Muscle layer of colon (tissue), 2 donors: ENCODE data around the gene ATG9A.
"Not testable (repeated sequence)": the region's sequence is repeated elsewhere in the genome, so short reads cannot be mapped to it uniquely, and the experiment has no call there.

Experiments
- H3K27ac ChIP-seq: one replicate; pipeline ENCODE4 v1.7.0; 2013; ENCODE audit warnings: low read depth, mild to moderate bottlenecking, low read length, moderate library complexity
- H3K27me3 ChIP-seq, 2 donors: one replicate each; pipeline ENCODE4 v1.7.0; 2013; ENCODE audit warnings: low read length in 2 of 2, mild to moderate bottlenecking in 2 of 2; ENCODE audit not compliant: insufficient read depth in 2 of 2, control insufficient read depth in 1 of 2
- H3K36me3 ChIP-seq: one replicate; pipeline ENCODE4 v1.7.0; 2013; ENCODE audit warnings: mild to moderate bottlenecking, low read length; ENCODE audit not compliant: insufficient read depth
- H3K4me1 ChIP-seq: one replicate; pipeline ENCODE4 v1.7.0; 2013; ENCODE audit warnings: mild to moderate bottlenecking, low read length; ENCODE audit not compliant: insufficient read depth
- H3K4me3 ChIP-seq, 2 donors: one replicate each; pipeline ENCODE4 v1.7.0; 2013; ENCODE audit warnings: low read length in 2 of 2, low read depth in 1 of 2, mild to moderate bottlenecking in 1 of 2, moderate library complexity in 1 of 2
- H3K9ac ChIP-seq: one replicate; pipeline ENCODE4 v1.7.0; 2013; ENCODE audit warnings: low read length
- H3K9me3 ChIP-seq: one replicate; pipeline ENCODE4 v1.7.0; 2013; ENCODE audit warnings: mild to moderate bottlenecking, low read length
- donor health status: abdominal sarcoma.
- donor health status: Adenocarcinoma of cecum.

ATG9A gene

DNA sequence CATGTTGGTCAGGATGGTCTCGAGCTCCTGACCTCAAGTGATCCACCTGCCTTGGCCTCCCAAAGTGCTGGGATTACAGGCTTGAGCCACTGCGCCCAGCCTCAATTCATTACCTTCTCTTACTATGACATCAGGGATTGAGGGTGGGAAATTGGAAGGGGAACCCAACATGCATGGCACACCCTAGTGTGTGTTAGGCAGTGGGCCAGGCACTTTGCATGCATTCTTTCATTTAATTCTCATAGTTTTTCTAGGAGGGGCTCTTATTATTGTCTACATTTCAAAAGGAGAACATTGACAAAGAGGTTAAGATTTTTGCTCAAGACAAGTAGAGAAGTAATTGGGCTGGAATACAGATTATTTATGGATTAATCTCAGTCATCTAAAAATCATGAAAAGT is 38.9 kb upstream of the ATG9A start:
- no peak overlapping the region for H3K4me3 ChIP-seq
- H3K9me3 ChIP-seq = no peaks in the 10 kb centered on the region
- H3K9ac ChIP-seq = no peak overlapping the region
- H3K27ac ChIP-seq = no peak overlapping the region
- no peaks in the 10 kb centered on the region for H3K36me3 ChIP-seq
- H3K4me1 ChIP-seq = no peaks in the 10 kb centered on the region
- H3K27me3 ChIP-seq = no peaks in the 10 kb centered on the region

- no peaks in the 10 kb centered on the region for H3K4me1 ChIP-seq
- H3K4me3 ChIP-seq = no peak overlapping the region
- no peaks in the 10 kb centered on the region for H3K36me3 ChIP-seq
- H3K27ac ChIP-seq = no peak overlapping the region
- H3K9ac ChIP-seq = no peak overlapping the region
- H3K27me3 ChIP-seq = no peaks in the 10 kb centered on the region
- H3K9me3 ChIP-seq = no peaks in the 10 kb centered on the region
These were observed 37.5 kb upstream of the ATG9A start for GRCh38 chr2:219266886-219267285.

DNA sequence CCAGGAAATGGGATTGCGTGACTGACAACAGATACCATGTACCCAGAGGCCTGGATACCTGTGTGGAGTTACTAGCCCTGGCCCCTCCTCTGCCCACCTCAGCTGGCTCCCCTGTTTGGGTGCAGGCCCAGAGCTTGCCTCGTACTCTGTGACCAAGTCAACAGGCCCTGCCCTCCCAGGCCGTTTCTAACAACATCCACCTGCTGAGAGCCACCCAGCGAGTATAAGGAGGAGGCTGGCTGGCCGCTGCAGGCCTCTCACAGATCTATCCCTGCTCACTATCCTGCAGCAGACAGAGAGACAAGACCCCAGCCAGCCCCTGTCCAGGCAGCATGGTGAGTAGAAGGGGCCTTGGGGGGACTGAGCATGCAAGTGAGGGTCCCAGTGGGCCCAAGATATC is 36.8 kb upstream of the ATG9A start:
- Histone ChIP-seq H3K4me3 (no peak overlapping the region), H3K27me3 (no peaks in the 10 kb centered on the region), H3K36me3 (no peaks in the 10 kb centered on the region), H3K9me3 (no peaks in the 10 kb centered on the region), H3K27ac (no peak overlapping the region), H3K9ac (no peak overlapping the region), H3K4me1 (no peaks in the 10 kb centered on the region)

- H3K9ac ChIP-seq = no peak overlapping the region
- H3K27ac ChIP-seq = no peak overlapping the region
- no peaks in the 10 kb centered on the region for H3K4me1 ChIP-seq
- H3K36me3 ChIP-seq = no peaks in the 10 kb centered on the region
- no peaks in the 10 kb centered on the region for H3K9me3 ChIP-seq
- H3K27me3 ChIP-seq = no peaks in the 10 kb centered on the region
- H3K4me3 ChIP-seq = no peak overlapping the region
These were observed 31.8 kb upstream of the ATG9A start for GRCh38 chr2:219261024-219261855.

GRCh38 chr2:219258942-219259341 is 29.5 kb upstream of the ATG9A start:
- not testable (repeated sequence) for H3K4me3 ChIP-seq, H3K27me3 ChIP-seq, H3K4me1 ChIP-seq, H3K9me3 ChIP-seq, H3K27ac ChIP-seq, H3K9ac ChIP-seq, H3K36me3 ChIP-seq

DNA sequence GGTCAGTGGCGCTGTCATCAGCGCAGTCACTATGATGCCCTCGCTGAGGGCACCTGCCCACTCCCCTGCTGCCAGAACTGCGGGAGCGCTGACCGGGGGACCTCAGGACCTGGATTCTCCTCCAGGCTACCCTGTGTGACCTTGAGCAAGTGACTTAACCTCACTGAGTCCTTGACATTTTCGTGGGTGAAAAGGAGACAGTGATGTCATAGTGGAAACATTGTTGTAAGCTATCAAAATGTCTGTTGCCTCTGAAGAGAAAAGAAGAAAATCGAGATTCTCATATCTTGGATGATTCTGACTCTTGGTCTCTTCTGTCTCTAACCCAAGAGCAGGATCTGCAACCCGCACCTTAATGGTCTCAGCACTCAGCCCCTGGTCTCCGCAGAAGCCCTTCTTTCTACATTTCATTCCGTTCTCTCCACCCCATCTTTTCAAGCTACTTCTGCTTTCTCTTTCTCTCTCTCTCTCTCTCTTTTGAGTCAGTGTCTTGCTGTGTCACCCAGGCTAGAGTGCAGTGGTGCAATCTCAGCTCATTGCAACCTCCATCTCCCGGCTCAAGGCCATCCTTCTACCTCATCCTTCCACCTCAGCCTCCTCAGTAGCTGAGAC is 25.3 kb upstream of the ATG9A start:
- Histone ChIP-seq H3K9me3 (no peaks in the 10 kb centered on the region), H3K9ac (peak overlapping the region; percentile 57), H3K36me3 (peaks cover 9% of the 10 kb centered on the region), H3K27ac (peak overlapping the region; percentile 70), H3K4me1 (peaks cover 34% of the 10 kb centered on the region), H3K4me3 (peak overlapping the region; percentile 78 to 82), H3K27me3 (no peaks in the 10 kb centered on the region)

GRCh38 chr2:219253753-219254589 is 24.5 kb upstream of the ATG9A start, which contains the start of gene TUBA4A:
TUBA4A (minus strand) TSS chr2:219253918; CDS start chr2:219253858, 60 bp downstream.
- Histone ChIP-seq H3K4me3 (peak within 1 kb of the TSS; percentile 78 to 82), H3K27ac (peak within 1 kb of the TSS; percentile 75), H3K9ac (peak within 1 kb of the TSS; percentile 57), H3K36me3 (peaks cover 9% of the 10 kb centered on the region), H3K9me3 (no peaks in the 10 kb centered on the region), H3K4me1 (peaks cover 41% of the 10 kb centered on the region), H3K27me3 (no peaks in the 10 kb centered on the region)

DNA sequence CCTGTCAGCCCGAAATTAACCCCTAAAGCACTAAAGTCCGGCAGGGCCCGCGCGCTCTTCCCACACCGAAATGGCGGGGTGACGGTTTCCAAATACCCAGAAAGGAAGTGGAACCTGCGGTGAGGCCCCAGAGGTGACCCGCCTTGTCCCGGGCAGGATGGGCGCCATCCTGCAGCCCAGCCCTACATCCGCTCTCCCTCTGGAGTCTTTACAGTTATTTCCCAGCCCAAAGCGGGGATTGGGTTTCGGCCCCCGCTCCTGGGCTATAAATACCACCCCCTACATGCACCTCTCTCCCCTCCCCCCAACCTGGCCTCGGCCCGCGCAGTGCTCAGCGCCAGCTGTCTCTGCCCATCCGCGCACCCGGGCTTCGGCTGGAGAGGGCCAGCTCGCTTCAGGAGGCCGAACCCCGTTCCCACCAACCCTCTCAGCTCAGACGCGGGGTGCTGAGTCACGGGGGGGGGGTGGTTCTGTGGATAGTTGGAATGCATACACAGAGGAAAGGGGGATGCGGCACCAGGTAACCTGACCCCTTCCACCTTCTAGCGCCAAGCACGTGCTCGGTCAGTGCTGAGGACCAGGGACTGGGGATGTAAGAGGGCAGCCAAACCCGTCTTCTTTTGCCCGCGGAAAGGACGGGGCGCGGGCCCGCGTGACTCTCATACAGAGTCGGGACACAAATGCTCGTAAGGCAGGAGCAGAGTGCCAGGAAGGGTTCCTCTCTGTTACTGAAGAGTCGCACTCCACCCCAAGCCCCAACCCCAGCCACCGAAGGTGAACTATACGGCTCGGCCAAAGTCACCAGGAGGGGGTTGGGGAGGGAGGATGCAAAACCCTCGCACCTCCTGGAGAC is 23.7 kb upstream of the ATG9A start, which contains the start of gene TUBA4B:
Gene TUBA4B (plus strand): TSS at position 344 of the 853 bp plus-strand sequence. CDS start 165 bp downstream, at position 509.
- no peaks in the 10 kb centered on the region for H3K9me3 ChIP-seq
- peak within 1 kb of the TSS; percentile 78 to 82 for H3K4me3 ChIP-seq
- H3K4me1 ChIP-seq = peaks cover 43% of the 10 kb centered on the region
- H3K27me3 ChIP-seq = no peaks in the 10 kb centered on the region
- peak within 1 kb of the TSS; percentile 75 for H3K27ac ChIP-seq
- H3K36me3 ChIP-seq = peaks cover 14% of the 10 kb centered on the region
- H3K9ac ChIP-seq = peak within 1 kb of the TSS; percentile 57

- H3K4me1 ChIP-seq = peaks cover 43% of the 10 kb centered on the region
These were observed 23.1 kb upstream of the ATG9A start for GRCh38 chr2:219252570-219252899.

DNA sequence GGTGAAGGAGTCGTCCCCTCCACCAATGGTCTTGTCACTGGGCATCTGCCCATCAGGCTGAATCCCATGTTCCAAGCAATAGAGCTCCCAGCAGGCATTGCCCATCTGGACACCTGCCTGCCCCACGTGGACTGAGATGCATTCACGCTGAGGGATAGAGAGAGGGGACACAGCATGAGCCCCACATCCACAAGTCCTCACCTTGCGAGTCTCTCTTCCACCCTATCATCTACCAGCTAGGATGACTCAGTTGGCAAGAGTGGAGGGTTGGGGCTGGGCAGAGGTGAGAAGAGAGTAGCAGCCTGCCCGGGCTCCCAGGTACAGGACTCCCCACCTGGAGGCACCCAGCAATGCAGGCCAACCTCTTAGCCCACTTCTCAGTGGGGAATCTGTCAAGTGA is 22.6 kb upstream of the ATG9A start:
- H3K9me3 ChIP-seq = no peaks in the 10 kb centered on the region
- H3K9ac ChIP-seq = no peak overlapping the region
- peak overlapping the region in 1 of 2 donors; percentile 82 for H3K4me3 ChIP-seq
- H3K27me3 ChIP-seq = no peaks in the 10 kb centered on the region
- H3K4me1 ChIP-seq = peaks cover 46% of the 10 kb centered on the region
- H3K27ac ChIP-seq = no peak overlapping the region
- peaks cover 19% of the 10 kb centered on the region for H3K36me3 ChIP-seq

More at GRCh38 chr2:219252570-219252899, 23.1 kb upstream of the ATG9A start:
- H3K27me3 ChIP-seq = no peaks in the 10 kb centered on the region
- peak overlapping the region; percentile 34 for H3K9ac ChIP-seq
- peak overlapping the region; percentile 75 for H3K27ac ChIP-seq
- peak overlapping the region; percentile 78 to 82 for H3K4me3 ChIP-seq
- H3K9me3 ChIP-seq = no peaks in the 10 kb centered on the region
- peaks cover 19% of the 10 kb centered on the region for H3K36me3 ChIP-seq
